Effector CD8-positive, alpha-beta T cell (primary cell): ENCODE results near the gene NUP50.

Source experiments
- DNase-seq: peaks from one replicate; lab custom pipeline; 2025; lab: John Stamatoyannopoulos, UW
- total RNA-seq, 4 experiments: gene quantifications; one replicate each; lab custom pipeline; 2026; lab: John Stamatoyannopoulos, UW

NUP50 gene, protein sequence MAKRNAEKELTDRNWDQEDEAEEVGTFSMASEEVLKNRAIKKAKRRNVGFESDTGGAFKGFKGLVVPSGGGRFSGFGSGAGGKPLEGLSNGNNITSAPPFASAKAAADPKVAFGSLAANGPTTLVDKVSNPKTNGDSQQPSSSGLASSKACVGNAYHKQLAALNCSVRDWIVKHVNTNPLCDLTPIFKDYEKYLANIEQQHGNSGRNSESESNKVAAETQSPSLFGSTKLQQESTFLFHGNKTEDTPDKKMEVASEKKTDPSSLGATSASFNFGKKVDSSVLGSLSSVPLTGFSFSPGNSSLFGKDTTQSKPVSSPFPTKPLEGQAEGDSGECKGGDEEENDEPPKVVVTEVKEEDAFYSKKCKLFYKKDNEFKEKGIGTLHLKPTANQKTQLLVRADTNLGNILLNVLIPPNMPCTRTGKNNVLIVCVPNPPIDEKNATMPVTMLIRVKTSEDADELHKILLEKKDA
- total RNA-seq: 179 to 222 (median 203) reads per million in 4 experiments

DNA sequence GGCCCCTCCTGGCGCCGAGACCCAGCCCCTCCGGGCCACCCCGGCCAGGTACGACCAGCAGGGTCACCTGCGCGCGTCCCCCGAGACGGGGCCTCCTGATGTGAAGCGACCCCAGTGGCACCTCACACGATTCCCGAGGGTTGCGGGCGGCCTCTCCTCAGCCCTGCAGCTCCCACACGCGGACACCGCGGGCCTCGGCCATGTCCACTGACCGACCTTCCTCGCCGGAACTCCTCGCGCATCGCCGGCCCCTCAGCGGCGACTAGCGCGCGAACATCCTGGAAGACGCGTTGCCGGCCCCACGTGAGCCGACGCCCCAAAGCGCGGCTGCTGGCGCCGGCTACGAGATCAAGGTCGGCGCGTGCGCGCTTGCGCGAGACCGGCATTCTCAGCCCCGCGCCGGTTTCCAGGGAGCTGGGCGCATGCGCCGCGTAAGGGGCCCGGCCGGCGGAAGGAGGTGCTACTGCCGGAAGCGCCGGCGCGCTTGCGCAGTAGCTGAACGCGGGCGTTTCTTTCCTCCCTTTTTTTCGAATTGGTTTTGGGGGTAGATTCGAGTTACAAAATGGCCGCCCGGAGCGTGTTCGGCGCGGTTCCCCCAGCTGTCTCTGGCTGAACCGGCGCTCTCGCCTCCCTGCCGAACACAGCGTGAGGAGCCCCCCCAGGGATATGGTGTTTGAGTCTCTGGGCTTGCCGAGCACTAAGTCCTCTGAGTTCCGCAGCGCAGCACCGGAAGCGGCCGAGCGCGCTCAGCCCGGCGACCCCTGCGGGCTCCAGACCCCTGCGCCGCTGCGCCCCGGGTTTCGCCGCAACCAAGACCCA is at the start of gene NUP50:
Gene NUP50 (plus strand): TSS at position 475 of the 819 bp plus-strand sequence. CDS start 4,253 bp downstream, outside the sequence.
- peak; percentile 93 for DNase-seq

- DNase-seq: no peak
These were observed 43.3 kb upstream of the NUP50 start for GRCh38 chr22:45120440-45120839.

DNA sequence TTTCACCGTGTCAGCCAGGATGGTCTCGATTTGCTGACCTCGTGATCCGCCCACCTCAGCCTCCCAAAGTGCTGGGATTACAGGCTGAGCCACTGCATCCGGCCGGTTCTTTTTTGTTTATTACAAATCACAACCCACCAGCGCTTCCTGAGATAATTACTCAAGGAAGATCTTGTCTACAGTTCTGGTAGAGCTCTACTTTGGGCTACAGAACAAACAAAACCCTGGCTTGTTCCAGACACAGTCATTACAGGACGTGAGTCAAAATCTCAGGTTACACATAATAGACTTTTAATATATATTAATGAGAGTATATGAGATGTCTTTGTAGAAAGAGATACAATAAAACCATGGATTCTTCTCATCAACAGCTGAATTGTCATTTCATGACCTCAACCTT is 42.8 kb upstream of the NUP50 start:
- no peak for DNase-seq

DNA sequence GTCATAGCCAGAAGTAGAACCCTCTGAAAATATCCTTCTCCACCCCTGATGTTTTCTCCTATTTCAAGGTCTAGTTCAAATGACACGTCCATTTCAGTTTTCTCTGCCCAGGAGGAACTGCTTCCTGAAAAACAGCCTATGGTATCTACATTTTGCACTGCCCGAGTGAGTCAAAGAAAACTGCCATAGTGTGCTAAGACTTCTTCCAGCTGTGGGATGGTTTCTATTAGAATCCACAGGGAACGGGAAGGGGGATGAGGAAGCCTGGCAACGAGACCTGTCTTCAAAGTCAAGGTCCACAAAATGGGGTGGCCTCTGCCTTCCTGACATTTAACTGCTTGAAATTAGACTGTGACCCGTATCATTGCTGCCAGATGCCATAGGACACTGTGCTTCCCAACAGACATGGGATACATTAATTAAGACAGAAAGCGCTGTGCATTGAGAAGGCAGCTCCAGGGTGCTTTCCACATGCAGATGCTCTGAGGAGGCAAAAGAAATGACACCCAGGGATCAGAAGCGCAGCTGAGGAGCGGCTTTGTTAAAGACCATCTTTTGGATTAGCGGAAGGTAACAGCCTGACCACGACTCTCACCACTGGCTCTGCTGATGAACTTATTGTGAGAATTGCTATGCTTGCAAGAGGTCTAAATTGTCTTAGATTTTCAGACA is 39.4 kb upstream of the NUP50 start:
- no peak for DNase-seq

DNA sequence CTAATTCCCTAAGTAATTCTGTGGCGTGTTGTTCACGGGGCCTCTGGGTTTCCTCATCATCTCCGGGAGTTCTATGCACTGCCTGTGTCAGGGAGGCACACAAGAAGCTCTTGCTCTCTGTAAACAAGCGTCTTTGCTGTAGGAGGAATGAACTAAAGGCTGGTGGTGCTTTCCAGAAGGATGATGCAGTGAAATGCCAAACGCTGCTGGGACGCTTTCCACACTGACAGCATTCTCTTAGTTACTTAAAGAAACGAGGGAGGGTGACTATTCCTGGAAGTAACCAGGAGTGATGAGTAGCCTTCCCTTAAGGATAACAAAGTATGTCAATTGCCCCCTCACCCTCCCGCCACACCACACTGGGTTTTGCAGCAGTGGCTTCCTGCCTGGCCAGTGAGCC is 38.5 kb upstream of the NUP50 start:
- DNase-seq: no peak

GRCh38 chr22:45127866-45128265 is 35.9 kb upstream of the NUP50 start:
- DNase-seq: no peak

GRCh38 chr22:45129703-45130524 is 33.8 kb upstream of the NUP50 start:
- no peak for DNase-seq

DNA sequence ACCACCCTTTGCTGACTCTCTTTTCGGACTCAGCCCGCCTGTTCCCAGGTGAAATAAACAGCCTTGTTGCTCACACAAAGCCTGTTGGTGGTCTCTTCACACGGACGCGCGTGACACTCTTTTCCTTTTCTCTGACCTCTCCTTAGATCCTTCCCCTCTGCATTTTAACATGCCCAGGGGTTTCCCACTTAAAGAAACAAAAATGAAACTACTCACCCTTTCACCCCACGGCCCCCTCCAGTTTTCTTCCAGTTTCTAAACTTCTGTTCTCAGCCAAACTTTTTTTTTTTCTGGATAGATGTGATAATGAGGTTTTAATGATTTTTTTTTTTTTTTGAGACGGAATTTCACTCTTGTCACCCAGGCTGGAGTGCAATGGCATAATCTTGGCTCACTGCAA is 32.8 kb upstream of the NUP50 start:
- DNase-seq: no peak

- DNase-seq: no peak
These were observed 32.0 kb upstream of the NUP50 start for GRCh38 chr22:45131749-45132148.

DNA sequence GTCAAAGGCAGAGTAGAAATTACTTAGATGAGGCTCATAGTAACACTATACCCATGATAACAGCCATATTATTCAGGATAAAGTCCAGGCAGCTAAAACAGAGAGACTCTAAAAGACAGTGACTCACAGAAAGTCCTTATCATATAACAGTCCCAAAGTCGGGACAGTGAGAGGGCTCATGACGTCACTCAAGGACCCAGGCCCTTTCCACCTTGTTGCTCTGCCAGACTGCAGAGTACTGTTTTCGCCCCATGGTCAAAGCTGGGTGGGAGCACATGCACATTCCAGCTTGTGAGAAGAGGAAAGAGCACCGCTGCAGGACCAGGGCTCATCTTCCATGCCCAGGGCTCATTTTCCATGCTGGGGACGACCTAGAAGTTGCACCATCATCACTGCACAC is 29.4 kb upstream of the NUP50 start:
- DNase-seq: no peak

DNA sequence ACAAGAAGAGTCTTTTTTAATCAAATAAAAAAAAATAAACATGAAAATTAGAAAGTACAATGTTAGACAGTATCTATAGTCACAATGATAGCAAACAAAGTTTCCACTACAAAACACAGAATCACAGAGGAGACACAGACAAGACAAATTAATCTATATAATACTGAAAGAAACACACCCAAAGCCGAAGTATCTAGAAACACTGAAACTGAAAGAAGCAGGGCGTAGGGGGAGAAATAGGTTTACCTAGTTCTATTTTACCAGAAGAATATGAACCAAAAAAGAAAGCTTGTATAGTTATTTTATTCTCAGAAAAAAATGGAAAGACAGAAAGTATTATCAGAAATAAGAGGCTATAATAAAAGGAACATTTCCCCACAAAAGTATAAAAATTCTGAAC is 27.1 kb upstream of the NUP50 start:
- DNase-seq: no peak

DNA sequence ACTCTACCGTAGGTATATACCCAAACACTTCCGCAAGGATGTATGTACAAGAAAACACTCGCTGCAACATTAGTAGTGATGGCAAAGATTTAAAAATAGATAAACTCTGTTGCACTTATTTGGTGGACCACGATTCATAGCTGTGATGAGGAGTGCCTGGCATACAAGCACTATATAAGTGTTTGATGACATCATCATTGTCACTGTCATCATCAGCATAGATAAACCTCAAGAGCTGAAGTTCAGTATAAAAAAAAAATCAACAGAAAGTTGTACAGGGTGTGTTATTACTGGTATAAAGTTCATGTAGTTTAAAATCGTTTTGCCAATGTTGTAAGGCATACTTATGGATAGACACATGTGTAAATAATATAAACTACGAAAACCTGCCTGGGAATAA is 24.0 kb upstream of the NUP50 start:
- no peak for DNase-seq

DNA sequence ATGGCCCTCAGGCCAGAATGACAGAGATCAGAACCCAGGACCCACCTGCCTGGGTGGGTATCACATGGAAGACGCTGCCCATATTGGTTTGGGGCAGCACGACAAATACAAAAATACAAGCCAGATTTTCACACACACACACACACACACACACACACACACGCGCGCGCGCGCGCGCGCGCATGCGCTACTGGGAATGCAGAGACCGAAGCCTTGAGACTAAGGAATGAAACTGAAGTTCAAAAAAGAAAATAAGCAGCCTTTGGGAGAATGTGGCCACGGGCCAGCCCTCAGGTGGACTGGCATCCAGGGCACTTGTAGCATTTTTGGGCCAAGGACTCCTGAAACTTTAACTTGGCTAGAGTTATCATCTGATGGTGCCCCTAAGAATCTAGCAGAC is 21.3 kb upstream of the NUP50 start:
- DNase-seq: no peak

GRCh38 chr22:45144916-45145315 is 18.8 kb upstream of the NUP50 start:
- DNase-seq: no peak

GRCh38 chr22:45149671-45150070 is 14.1 kb upstream of the NUP50 start:
- no peak for DNase-seq

- DNase-seq: no peak
These were observed 13.6 kb upstream of the NUP50 start for GRCh38 chr22:45150139-45150538.

DNA sequence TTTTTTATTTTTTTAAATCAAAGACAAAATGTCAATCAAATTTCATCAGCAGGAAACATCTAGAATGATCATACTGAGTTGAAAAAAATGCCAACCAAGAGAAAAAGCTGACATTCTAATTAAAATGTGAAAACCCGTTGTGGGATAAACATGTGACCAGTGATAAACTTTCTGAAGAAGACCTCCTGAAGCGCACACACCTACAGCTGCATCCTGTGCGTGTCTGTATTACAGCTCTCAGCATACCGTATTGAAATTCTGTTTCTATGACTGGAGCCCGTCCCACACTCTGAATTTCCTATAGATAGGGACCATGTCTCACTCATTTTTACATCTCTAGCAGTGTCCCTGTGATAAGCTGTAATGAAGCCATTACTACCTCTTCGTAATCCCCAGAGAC is 12.2 kb upstream of the NUP50 start:
- no peak for DNase-seq

DNA sequence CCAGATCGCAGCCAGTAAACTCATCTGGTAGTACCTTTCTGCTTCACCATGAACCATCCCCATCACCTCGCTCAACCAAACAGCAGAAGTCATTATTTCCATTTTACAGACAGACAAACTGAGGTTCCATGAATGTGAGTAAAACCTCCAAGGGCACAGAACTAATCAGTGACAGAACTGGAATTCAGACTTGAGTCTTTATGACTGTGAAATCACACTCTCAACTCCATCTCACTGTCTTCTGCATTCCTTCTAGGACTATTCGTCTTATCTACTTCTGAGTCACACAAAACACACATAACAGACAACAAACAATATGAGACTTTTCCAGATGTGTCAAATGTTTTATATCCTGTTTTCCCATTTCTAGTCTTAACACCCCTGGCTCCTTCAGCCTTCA is 9.3 kb upstream of the NUP50 start:
- no peak for DNase-seq

DNA sequence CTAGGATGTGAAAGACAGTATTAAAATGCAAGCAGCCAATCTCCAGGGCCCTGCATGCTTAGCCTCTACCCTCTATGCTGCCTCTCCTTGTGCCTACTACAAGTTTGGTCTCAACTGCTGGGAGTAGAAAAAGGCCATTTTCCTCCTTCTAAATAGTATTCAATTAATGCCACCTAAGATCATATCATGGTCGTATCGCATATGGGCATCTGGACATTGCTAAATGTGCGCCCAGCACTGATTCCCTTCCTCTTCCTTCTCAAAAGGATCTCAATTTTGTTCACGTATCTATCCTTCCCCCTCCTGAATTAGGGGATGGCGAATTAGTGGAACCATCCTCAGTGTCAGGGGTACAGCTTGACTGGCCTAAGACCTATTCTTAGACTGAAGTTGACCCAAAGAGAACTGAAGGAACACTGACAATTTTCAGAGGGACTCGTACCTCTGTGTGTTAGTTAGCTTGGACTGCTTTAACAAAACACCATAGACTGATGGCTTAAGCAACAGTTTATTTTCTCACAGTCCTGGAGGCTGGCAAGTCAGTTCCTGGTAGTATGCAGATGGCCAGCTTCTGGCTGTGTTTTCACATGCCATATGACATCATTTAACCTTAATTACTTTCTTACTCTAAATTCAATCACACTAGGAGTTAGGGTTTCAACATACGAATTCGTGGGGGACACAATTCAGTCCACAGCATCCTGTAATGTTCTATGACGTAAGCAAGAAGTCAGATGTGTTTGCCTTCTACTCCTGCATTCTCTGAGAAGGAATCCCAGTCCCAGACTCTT is 8.5 kb upstream of the NUP50 start:
- DNase-seq: no peak

GRCh38 chr22:45157907-45158306 is 5.8 kb upstream of the NUP50 start:
- DNase-seq: no peak
